ENCODE data around the gene ZNF718.
"Not testable (repeated sequence)": the region's sequence is repeated elsewhere in the genome, so short reads cannot be mapped to it uniquely, and the experiment has no call there.

Gene ZNF718

DNA sequence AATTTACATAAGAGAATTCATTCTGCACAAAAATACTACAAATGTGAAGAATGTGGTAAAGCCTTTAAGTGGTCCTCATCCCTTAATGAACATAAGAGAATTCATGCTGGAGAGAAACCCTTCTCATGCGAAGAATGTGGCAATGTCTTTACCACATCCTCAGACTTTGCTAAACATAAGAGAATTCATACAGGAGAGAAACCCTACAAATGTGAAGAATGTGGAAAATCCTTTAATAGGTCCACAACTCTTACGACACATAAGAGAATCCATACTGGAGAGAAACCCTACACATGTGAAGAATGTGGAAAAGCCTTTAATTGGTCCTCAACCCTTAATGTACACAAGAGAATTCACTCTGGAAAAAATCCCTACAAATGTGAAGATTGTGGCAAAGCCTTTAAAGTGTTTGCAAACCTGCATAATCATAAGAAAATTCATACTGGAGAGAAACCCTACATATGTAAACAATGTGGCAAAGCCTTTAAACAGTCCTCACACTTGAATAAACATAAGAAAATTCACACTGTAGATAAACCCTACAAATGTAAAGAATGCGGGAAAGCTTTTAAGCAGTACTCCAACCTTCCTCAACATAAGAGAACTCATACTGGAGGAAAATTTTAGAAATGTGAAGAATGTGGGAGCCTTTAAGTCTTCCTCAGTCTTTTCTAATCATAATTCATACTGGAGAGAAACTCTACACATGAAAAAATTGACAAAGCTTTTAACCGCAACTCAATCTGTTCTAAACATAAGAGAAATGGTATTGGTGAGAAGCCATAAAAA, 37.4 kb downstream of the ZNF718 start:
- no peak for DNase-seq

DNA sequence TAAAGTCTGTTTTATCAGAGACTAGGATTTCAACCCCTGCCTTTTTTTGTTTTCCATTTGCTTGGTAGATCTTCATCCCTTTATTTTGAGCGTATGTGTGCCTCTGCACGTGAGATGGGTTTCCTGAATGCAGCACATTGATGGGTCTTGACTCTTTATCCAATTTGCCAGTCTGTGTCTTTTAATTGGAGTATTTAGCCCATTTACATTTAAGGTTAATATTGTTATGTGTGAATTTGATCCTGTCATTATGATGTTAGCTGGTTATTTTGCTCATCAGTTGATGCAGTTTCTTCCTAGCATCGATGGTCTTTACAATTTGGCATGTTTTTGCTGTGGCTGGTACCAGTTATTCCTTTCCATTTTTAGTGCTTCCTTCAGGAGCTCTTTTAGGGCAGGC, 45.3 kb downstream of the ZNF718 start:
- DNase-seq: not testable (repeated sequence)

DNA sequence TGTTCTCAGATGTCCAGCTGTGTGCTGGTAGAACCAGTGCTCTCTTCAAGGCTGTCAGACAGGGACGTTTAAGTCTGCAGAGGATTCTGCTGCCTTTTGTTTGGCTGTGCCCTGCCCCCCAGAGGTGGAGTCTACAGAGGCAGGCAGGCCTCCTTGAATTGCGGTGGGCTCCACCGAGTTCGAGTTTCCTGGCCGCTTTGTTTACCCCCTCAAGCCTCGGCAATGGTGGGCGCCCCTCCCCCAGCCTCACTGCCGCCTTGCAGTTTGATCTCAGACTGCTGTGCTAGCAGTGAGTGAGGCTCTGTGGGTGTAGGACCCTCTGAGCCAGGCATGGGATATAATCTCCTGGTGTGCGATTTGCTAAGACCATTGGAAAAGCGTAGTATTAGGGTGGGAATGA, 47.0 kb downstream of the ZNF718 start:
- not testable (repeated sequence) for DNase-seq

DNA sequence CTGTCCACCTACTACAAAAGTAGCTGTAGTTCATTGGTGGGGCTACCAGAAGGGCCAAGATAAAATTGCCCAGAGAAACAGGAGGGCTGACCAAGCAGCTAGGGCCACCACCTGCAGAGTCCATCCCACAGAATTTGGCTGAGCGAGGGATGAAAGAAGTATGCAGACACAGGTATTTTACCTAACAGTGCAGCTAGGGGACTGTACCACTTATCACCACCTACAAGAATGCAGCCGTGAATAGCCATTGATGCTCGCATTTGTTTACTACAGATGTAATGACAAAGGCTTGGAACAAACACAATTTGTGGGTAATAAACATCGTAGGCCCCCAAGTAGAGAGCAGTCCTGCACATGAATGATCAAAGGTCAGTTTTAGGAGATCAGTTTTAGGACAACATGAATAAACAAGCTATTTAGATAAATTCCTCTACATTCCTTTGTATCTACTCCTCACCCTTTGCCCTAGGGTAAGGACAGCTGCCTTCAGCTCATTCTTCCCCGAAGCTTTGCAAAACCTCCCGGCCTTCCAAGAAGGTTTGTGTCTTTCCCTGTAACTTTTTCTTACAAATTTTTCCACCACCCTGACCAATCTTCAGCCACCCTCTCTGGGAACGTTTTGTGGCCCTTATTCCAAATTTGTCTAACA, 49.5 kb downstream of the ZNF718 start:
- DNase-seq: no peak

GRCh38 chr4:175986-176385, 51.7 kb downstream of the ZNF718 start:
- DNase-seq: no peak

DNA sequence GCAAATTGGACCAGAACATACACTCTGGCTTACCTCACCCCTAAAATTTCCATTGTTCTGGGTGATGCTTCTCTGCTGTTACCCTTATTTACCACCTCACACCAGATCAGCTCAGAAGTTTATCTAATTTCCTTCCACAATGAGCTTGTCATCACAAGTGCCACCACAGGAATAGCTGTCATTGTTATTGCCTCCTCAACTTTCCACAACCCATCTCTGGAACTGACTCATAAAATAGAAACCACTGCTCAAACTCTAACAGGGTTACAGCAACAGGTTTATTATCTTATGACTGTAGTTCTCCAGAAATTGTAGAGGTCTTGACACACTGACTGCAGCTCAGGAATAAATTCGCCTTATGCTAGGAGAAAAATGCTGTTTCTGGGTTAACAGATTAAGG, 52.7 kb downstream of the ZNF718 start:
- DNase-seq: no peak

GRCh38 chr4:182225-182624, 57.9 kb downstream of the ZNF718 start:
- DNase-seq: not testable (repeated sequence)

- no peak for DNase-seq
Measured at GRCh38 chr4:188091-188490, 63.8 kb downstream of the ZNF718 start.

DNA sequence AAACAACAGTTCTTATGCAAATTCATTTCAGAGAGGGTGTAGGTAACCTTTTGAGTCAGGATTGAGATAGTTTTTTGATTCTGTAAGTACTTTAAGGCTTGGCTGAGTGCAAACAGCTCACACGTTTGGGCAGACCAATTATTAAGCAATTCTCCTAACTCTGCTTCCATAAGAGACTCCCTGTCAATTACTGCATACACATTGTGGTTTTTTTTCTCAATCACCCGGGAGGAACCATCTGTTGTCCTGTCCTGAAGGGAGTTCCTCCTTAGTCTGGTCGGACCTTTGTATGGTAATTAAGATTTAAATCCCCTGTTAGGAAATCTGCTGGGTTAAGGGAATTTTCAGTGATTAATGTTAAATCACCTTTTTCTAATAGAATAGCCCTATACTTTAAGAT, 70.9 kb downstream of the ZNF718 start:
- not testable (repeated sequence) for DNase-seq

- DNase-seq: no peak
Measured at GRCh38 chr4:200936-201335, 76.6 kb downstream of the ZNF718 start.

GRCh38 chr4:202822-203221, 78.5 kb downstream of the ZNF718 start:
- DNase-seq: not testable (repeated sequence)

- no peak for DNase-seq
Measured at GRCh38 chr4:205097-205756, 80.9 kb downstream of the ZNF718 start.

DNA sequence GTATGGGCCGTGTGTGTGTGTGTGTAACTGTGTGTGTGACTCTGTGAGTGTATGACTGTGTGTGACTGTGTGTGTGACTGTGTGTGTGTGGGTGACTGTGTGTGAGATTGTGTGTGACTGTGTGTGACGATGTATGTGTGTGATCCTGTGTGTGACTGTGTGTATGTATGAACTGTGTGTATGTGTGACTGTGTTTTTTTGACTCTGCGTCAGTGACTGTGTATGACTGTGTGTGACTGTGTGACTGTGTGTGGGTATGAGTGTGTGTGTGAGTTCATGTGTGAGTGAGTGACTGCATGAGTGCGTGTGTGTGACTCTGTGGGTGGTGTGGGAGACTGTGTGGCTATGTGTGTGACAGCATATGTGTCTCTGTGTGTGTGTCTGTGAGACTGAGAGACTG, 81.8 kb downstream of the ZNF718 start:
- DNase-seq: no peak

- not testable (repeated sequence) for DNase-seq
Measured at GRCh38 chr4:208416-209096, 84.3 kb downstream of the ZNF718 start.

DNA sequence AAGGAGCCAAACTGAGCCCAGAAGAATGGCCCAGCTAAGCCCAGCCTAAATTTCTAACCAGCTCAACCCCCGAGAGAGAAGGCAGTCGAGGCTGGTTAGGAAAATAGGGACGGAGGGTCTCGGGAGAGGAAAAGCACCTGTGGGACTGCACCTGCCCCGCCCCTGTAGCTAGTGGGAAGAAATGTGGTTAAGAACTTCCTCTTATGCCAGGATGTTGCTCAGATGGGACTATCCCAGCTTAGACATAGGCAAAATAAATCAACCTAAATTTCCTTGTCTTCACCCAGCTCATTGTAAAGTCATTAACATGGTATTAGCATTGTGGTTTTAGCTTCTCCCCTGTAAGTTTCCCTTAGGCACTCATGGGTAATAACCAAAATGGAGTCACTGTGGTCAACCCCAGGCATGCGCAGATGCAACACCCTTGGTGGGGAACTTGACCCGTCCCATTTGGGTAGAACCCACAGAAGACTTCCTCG, 86.8 kb downstream of the ZNF718 start:
- no peak for DNase-seq

DNA sequence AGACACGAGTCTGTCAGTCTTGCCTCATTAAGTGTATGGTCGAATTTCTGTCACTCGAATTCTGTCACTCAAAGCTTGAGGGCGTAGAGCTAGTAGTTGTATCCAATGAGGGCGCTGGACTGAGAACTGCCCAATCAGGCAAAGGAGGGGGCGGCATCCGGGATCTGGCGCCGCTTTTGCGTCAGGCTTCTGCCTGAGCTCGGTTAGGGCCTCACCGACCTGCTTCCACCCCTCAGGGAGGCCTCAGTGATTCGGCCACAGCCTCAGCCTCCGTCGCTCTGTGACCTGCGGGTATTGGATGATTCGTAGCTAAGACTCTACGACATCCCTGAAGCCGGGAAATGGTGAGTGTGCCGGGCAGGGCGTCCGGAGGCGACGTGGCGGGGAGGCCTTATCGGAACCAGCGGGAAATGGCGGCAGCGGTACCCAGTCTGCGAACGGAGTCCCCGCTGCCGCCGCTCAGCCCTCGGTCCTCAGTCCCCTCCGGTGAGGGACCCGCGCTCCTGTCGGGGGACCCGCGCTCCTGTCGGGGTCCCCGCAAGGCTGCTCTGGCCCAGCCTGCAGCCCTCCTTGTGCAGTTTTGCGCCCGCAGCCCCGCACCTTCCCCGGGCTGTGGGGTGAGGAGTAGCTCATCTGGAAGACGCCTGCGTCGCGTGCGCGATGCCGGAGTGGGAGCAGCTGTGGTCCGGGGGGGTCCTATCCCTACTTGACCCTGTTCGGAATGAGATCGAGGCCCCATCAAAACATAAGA, 88.3 kb downstream of the ZNF718 start:
- no peak for DNase-seq

- DNase-seq: not testable (repeated sequence)
Measured at GRCh38 chr4:213189-213535, 88.9 kb downstream of the ZNF718 start.

Measured in NCI-H774 (cell line).